T follicular helper cell (primary cell): ENCODE data around the gene SNAP23.
"Not testable (repeated sequence)": the region's sequence is repeated elsewhere in the genome, so short reads cannot be mapped to it uniquely, and the experiment has no call there.

Experiments used
- DNase-seq: peaks from one replicate; pipeline ENCODE4 v3.0.0-alpha.2; 2020; ENCODE audit warnings: low read depth

The SNAP23 gene

DNA sequence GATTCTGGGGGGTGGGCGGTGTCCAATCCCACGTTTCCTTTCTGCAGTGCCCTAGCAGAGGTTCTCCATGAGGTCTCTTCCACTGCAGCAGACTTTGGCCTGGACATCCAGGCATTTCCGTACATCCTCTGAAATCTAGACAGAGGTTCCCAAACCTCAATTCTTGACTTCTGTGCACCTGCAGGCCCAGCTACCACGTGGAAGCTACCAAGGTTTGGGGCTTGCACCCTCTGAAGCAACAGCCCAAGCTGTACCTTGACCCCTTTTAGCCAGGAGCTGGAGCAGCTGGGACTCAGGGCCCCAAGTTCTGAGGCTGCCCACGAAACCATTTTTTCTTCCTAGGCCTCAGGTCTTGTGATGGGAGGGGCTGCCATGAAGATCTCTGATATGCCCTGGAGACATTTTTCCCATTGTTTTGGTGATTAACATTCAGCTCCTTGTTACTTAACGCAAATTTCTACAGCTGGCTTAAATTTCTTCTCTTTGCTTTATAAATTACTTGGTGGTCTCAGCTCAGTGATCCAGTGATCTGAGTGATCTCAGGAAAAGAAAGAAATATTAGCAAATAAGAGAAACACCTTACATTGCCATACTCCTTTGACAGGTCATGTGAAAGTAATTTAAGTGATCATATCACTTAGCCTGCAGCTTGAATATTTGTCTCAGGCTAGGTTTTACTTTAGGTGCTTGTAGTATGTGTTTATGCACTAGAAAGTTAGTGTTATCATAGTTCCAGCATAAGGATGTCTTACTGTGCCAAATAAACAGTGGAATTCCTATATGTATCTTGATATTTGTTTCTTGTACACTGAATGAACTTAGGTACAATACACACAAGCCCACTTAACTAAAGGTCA lies 3.0 kb downstream of the SNAP23 start:
- no peak for DNase-seq

DNA sequence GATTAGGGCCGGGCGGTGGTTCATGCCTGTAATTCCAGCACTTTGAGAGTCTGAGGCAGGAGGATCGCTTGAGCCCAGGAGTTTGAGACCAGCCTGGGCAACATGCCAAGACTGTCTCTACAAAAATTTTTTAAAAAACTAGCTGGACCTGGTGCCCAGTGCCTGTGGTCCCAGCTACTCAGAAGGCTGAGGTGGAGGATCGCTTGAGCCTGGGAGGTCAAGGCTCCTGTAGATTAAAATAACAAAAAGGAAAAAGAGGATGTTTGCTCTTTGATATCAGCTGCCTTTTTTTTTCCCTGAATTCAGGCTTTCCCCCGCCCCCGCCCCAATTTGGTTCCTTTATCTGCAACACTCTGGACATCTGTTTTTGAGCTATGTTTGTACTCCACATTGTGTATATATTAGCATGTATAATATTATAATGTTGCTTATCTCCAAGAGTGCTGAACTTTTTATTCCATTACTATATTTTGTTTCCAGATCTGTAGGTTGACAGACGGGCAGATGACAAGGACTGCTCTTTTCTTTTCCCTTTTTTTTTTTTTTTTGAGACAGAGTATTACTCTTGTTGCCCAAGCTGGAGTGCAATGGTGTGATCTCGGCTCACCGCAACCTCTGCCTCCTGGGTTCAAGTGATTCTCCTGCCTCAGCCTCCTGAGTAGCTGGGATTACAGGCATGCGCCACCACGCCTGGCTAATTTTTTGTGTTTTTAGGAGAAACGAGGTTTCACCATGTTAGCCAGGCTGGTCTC lies 4.6 kb downstream of the SNAP23 start:
- DNase-seq: no peak

DNA sequence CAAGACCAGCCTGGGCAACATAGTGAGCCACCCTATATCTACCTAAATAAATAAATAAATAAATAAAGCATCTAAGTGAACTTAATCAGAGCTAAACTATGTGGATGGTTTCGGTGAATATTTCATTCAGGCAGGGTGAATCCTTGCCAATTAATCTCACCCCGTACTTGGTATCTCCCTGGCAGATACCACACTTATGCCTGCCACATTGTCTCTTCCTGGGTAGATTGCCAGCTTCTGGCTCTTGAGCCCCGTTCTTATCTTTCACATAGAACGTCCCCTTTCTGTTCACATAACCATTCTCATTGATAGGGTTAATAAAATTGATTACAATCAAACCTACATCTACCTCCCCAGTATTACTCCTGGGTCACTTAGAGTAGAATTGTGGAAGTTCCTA lies 7.0 kb downstream of the SNAP23 start:
- no peak for DNase-seq

DNA sequence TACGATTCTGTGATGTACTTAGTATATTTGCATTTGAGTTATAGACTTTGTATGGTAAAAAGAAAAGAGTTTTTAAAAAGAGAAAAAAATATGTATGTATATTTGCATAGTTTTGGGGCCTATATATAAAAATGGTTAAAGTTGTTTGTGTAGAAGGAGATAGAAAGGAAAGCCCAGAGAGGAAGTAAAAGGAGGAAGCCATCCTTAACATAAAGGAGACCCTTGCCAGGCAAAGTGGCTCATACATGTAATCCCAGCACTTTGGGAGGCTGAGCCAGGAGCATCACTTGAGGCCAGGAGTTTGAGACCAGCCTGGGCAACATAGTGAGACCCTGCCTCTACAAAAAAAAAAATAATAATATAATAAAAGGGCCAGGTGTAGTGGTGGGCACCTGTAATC lies 8.4 kb downstream of the SNAP23 start:
- DNase-seq: no peak

DNA sequence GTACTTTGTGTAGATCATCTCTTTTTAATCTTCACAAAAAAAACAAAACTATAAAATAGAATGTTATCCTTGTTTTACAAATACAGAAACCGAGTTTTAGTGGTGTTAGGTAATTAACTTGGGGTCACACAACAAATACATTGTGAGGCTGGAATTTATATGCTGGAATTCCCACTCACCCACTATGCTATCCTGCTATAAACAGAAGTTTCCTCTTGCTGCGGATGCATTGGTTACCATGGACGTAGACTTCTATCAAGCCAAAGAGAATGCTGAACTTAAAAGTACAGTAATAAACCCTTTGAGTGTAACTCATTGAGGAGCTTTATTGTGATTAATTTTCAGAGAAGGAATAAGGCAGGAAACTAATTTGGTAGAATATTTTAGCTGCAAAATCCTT lies 9.2 kb downstream of the SNAP23 start:
- no peak for DNase-seq

DNA sequence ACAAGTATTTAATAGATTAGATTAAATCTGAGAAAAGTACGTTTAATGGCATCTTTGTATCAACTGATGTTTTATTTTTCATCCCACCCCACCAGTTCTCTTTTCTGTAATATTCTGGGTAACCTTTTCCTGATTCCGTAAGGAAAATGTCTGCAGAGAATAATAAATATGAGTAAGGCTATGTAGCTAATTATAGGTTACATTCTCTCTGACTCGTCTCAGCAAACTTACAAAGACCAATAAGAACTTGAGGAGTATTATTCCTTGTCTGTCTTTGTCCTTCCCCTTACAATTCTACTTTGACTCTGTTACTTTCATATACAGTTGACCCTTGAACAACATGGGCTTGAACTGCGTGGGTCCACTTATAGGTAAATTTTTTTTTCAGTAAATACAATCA lies 12.1 kb downstream of the SNAP23 start:
- no peak for DNase-seq

DNA sequence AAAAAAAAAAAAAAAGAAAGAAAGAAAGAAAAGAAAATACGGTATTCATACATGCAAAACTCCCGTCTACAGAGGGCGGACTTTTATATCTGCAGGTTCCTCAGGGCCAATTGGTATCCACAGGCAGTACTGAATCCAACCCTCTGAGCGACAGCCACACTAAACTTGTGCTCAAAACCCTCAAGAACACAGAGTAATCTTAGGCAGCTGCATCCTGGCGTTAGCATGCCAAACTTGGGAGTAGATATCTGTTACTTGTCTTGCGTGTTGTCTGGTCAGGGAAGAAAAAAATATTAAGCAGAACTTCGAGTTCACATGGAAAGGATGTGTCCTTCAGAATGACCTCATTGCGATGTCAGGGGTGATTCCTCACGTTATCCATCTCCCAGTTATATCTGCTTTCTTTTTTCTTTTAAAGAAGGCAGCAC lies 12.8 kb downstream of the SNAP23 start:
- DNase-seq: no peak

DNA sequence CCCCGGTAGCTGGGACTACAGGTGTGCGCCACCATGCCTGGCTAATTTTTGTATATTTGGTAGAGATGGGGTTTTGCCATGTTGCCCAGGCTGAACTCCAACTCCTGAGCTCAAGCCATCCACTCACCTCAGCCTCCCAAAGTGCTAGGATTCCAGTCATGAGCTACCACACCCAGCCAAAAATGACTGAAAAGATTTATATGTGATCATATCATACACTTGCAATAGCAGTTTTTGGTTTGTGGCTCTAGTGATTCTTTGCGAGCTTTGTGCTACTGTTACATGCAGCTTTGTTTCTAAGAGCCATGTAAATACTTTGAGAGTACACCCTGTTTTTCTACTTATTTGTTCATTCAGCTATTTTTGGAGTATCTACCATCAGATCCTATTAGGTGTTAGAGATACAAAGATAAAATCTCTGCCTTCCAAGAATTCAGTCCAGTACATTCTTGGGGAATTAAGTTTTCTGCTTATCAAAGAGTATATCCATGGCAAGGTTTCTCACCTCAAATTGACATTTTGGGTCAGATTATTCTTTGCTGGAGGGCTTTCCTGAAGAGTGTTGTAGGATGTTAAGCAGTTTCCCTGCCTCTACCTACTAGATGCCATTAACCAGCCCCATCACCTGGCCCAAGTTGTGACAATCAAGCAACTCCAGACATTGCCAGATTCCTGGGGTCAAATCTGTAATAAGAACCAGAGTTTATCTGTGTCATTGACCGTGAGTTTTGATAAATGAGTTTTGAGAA lies 15.0 kb downstream of the SNAP23 start:
- no peak for DNase-seq

DNA sequence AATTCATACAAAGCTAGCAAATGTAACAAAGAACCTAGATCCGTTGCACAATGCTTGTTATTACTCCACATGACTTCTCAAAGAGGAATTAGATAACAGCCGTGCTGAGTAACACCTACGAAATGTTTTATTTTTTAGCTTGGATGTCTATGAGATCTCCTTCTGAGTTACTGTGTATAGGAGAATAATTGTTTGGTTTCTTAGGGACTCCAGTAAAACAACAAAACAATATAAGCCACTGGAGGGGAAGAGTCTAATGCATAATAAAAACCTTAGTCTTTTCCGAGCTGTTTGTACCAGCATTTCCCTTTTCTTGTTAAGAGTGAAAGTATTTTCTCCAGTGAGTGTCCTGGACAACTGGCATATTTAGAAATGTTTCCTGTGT lies 15.6 kb downstream of the SNAP23 start:
- DNase-seq: no peak

DNA sequence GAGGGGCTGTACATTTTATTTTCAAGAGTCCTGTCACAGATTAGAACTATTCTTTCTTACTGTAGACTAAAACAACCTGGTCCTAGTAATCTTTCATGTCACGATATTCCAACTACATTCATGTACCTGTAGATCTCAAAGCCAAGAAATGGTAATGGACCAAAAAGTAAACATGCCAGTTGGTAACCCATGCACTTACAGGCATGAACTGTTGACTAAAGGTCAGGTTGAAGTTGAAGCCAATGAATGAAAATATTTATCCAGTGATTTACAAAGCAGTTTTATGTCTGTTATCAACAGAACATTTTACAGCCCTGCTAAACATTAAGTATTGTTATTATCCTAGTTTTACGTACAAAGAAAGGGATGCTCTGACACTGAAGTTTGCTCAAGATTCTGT lies 27.9 kb downstream of the SNAP23 start:
- DNase-seq: no peak

DNA sequence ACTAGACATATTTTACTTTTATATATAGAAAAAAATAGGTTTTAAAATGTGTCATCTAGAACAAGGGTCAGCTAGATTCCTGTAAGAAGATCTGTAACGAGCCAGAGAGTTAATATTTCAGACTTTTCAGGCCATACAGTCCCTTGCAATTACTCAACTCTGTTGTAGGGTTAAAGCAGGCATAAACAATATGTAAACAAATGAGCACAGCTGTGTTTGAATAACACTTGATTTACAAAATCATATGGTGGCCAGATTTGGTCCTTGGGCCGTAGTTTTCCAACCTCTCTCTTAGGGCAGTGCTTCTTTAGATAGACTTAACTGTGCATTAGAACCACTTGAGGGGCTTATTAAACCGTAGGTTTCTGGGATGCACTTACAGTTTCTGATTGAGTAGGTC lies 33.5 kb downstream of the SNAP23 start:
- no peak for DNase-seq

DNA sequence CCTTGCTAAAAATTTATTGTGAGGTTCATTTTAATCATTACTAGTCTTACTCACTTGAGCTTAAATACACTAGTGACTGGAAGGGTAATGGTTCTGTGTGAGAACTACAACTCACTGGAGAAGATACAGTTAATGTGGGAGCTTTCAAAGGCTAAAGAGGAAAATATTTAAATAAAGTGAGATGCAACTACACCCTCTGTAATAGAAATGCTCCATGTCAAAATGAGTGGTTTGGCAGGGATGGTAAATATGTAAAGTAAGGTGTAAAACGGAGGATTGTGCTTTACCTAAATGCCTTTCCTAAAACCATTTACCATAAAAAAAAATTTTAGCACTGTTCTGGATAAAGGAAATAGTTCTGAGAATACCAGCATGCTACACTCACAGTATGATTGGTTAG lies 37.8 kb downstream of the SNAP23 start:
- no peak for DNase-seq

DNA sequence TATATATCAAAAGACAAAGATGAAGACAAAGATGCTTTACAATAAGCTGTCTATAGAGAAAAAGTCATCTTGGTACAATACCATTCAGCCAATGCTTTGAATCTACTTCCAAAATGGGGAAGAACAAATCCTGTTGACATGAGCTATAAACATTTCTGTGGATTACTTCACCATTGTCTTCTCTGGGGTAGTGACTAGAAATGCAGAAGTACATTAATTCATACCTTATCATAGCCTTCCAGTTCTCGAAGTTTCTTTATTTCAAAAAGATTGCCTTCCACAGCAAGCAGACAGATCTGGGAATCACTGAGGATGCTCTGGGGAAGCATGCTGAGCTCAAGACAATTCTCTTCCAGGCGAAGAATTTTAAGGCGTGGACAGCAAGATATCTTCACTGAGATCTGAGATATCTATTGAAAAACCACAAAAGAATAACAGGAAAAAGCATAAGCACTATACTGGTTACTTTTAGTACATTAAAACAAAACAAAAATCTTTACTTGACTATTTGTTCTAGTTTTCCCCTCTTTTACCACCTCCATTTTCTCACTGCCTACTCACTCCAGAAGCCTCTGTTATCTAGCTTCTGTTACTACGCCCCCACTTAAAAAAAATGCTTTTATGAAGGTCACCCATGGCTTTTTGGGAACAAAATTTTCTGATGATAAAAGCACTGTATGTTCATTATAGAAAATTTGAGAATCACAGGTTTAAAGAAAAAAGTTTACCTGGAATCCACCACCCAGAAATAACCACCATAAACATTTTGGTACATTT lies 49.6 kb downstream of the SNAP23 start:
- DNase-seq: no peak

DNA sequence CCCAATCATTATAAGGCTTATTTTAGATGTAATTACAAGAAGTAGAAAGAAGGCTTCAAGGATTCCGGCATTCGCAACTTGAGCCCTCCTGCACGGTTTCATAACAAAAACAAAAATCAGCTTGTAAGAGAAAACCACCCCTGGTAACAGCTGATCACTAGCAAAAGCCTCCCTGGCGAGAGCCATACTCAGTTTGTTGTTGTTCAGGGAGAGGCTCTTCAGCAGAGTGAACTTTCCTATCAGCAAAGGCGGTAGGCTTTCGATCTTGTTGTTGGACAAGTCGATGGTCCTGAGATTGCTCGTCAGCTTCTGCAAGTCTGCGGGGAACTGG lies 52.4 kb downstream of the SNAP23 start:
- no peak for DNase-seq

DNA sequence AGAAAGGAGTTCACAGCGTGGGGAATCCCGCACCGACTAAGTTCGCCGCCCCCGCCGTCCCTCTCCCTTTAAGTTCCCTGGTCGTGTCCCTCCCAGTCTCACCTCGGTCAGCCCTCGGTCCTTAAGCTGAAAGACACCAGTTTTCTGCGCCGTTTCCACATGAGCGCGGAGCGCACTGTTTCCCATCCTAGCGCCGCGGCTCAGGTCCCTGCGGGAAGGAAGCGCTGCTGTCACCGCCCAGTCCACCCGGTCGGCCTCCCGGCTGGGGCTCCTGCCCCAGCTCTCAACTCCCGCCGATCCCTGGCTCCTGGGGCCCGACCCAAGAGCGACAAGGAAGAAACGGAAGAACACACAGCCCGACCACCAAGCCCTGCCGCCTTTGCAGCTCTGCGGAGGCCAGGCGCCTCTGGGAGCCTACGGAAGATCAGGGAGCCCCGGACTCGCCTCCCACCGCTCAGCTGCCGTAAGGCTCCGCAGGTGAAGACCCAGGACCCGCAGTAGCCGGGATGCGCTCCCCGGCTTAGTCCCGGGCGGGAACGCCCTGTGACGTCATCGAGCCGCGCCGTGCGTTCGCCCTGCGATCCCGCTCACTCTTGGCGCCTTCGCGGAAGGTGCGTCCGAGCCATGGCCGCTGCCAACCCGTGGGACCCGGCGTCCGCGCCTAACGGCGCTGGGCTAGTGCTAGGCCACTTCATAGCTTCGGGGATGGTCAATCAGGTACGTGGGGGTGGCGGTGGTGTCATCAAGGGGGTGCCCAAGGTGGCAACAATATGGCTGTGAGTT lies 53.0 kb downstream of the SNAP23 start, which contains the start of the genes HAUS2 and LRRC57:
Gene HAUS2 (plus strand): TSS at position 590 of the 783 bp plus-strand sequence. CDS start 35 bp downstream, at position 625.
Gene LRRC57 (minus strand): TSS at position 545 of the 783 bp plus-strand sequence. CDS start 359 bp downstream, at position 186.
- DNase-seq: peak; percentile 80

DNA sequence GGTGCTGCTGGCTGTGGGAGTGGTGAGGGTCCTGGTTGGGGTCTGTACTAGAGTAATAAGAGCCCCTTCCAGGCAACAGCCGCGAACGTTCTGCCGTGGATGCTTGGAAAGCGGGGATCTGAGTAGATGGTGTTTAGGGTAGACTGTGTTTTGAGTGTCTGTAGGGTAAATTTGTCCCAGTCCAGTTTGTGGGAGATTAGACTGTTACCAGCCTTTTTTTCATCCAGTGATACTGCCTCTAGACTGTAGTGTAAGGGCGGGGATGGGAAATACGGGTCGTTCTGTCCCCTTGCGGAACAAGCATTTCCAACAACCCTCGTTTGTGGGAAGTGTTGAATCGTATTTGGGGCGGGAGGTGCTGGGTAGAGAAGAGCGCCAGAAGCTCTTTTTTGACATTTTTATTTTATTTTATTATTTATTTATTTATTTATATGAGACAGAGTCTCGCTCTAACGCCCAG lies 53.6 kb downstream of the SNAP23 start:
- no peak for DNase-seq

DNA sequence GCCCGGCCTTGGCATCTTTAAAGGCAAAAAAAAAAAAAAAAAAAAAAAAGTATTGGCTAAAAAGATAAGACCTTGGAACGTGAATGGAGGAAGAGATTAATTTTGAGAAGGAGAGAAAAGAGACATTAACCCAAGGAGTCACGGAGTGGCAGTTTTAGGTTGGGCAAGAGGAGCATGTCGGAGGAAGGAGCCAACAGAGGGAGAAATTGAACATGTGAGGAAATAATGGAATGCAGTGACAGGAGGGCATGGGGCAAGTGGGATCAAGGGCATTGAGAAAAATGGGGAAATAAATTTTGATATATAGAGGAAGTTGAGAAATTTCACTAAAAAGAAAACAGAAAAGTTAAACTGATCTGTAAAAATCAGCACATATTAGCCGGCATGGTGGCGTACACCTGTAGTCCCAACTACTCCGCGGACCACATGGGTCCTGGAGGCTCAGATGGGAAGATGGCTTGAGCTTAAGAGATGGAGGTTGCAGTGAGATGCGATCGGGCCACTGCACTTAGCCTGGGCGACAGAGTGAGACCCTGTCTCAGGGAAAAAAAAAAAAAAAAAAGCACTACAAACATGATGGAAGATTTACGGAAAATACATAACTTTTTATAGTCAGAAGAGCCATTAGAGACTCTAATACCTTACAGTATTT lies 54.4 kb downstream of the SNAP23 start:
- no peak for DNase-seq

DNA sequence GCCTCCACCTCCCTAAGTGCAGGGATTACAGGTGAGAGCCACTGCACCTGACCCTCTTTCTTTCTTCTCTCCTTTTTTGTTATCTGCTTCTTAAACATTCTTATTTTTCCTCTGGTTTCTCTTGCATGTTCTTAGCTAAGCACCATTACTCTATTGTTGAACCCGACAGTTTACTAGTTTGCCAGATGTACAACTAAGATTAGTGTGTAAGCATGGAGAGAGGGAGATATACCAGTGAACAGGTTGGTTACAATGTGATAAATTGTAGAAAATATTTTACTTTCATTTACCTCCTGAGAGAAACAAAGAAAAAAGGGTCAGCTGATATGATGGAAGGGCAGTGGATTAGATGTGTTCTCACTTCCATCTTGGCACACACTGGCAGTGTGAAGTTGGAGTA lies 58.1 kb downstream of the SNAP23 start:
- DNase-seq: no peak

DNA sequence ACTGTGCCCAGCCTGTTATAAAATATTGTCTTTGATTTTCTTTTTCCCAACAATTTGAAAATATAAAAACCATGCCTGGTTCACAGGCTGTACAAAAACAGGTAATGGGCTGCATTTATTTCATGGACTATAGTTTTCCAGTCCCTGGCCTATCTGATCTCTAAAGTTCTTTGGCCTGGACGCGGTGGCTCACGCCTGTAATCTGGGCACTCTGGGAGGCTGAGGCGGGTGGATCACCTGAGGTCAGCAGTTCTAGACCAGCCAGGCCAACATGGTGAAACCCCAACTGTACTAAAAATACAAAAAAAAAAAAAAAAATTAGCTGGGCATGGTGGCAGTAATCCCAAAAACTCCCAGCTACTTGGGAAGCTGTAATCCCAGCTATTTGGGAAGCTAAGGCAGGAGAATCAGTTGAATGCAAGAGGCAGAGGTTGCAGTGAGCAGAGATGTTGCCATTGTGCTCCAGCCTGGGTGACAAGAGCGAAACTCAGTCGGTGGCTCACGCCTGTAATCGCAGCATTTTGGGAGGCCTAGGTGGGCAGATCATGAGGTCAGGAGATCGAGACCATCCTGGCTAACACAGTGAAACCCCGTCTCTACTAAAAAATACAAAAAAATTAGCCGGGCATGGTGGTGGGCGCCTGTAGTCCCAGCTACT lies 61.2 kb downstream of the SNAP23 start:
- not testable (repeated sequence) for DNase-seq

DNA sequence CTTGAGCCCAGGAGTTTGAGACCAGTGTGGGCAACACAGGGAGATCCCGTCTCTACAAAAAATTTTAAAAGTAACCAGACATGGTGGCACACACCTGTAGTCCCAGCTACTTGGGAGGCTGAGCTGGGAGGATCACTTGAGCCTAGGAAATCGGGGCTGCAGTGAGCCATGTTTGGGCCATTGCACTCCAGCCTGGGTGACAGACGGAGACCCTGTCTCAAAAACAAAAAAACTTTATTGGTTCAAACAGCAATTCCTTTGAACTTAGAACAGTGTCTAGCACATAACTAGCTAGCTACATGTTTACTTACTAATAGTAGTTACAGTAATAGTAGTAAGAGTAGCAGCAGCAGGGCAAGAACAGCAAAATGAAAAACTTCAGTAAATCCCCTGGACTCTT lies 63.3 kb downstream of the SNAP23 start:
- DNase-seq: no peak
